Kidney epithelial cell (primary cell): Measurements from ENCODE around the gene ATP6V1C2. TPM values are rescaled to one million over a fixed set of nuclear protein-coding genes. Genes with fewer than 3 reads are reported as not detected.

ENCODE experiments used
- DNase-seq: peaks from one replicate; pipeline ENCODE4 v3.0.0-alpha.2; 2010; ENCODE audit warnings: low read depth
- H3K27me3 ChIP-seq: 2 replicates; pipeline ENCODE4 v1.6.0; 2011; ENCODE audit warnings: low read length; ENCODE audit not compliant: control insufficient read depth, insufficient read depth
- H3K36me3 ChIP-seq: 2 replicates; pipeline ENCODE4 v1.5.1; 2011; ENCODE audit warnings: low read length; ENCODE audit not compliant: control insufficient read depth, insufficient read depth
- H3K4me3 ChIP-seq: 2 replicates; pipeline ENCODE4 v1.5.1; 2011; ENCODE audit warnings: low read depth, mild to moderate bottlenecking, control low read depth, low read length
- total RNA-seq: library from RNA; depleted of rRNA; stranded (reverse); fragments of >200 nt; gene quantifications from 2 replicates; pipeline ENCODE4 v1.2.3, GENCODE V29; 2015
- TF ChIP-seq, protein P1 (sequence below): IDR thresholded peaks from 2 replicates; pipeline ENCODE4 v1.5.1; 2011; ENCODE audit warnings: mild to moderate bottlenecking, moderate library complexity, low read length, control low read depth, inconsistent platforms; ENCODE audit not compliant: insufficient read depth, poor library complexity, severe bottlenecking

ATP6V1C2 gene
- total RNA-seq, 1 donor from 2014 or later: 0.04 TPM

DNA sequence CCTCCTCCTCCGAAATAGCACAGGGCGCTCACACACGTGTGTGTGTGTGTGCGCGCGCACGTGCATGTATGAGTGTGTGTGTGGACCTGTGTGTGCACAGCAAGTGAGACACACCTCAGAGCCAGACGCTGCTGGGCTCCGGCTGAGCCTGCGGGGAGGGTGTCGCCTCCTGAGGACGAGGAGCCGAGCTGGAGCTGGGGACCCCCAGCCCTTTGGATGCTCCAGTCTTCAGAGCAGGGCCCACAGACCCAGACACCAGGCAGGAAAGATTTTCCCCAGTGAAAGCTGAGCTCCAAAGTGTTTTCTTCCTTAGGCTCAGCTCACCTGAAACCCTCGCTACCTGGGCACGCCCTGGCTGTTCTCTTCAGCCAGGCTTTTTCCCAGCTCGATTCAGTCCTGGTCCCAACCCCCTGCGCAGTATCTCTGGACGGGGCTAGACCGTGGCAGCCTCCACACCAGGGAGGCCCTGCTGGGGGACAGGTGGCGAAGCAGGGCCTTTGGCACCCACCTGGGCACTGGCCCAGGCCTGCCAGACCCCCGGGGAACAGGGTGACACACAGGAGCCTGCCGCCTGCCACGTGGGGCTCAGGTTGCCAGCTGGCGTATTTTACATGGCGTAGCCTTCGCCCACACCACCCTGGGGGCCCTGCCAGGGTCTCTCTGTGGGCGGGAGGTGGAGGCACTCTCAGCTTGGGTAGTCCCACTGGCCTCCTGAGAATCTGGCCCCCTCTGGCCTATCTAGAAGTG, 55.0 kb downstream of the ATP6V1C2 start:
- no peak for DNase-seq
- TF ChIP-seq, protein P1, sequence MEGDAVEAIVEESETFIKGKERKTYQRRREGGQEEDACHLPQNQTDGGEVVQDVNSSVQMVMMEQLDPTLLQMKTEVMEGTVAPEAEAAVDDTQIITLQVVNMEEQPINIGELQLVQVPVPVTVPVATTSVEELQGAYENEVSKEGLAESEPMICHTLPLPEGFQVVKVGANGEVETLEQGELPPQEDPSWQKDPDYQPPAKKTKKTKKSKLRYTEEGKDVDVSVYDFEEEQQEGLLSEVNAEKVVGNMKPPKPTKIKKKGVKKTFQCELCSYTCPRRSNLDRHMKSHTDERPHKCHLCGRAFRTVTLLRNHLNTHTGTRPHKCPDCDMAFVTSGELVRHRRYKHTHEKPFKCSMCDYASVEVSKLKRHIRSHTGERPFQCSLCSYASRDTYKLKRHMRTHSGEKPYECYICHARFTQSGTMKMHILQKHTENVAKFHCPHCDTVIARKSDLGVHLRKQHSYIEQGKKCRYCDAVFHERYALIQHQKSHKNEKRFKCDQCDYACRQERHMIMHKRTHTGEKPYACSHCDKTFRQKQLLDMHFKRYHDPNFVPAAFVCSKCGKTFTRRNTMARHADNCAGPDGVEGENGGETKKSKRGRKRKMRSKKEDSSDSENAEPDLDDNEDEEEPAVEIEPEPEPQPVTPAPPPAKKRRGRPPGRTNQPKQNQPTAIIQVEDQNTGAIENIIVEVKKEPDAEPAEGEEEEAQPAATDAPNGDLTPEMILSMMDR: no peak
- H3K4me3 ChIP-seq: no peak overlapping the region
- peaks cover under 1% of the 10 kb centered on the region for H3K27me3 ChIP-seq
- H3K36me3 ChIP-seq: no peaks in the 10 kb centered on the region

DNA sequence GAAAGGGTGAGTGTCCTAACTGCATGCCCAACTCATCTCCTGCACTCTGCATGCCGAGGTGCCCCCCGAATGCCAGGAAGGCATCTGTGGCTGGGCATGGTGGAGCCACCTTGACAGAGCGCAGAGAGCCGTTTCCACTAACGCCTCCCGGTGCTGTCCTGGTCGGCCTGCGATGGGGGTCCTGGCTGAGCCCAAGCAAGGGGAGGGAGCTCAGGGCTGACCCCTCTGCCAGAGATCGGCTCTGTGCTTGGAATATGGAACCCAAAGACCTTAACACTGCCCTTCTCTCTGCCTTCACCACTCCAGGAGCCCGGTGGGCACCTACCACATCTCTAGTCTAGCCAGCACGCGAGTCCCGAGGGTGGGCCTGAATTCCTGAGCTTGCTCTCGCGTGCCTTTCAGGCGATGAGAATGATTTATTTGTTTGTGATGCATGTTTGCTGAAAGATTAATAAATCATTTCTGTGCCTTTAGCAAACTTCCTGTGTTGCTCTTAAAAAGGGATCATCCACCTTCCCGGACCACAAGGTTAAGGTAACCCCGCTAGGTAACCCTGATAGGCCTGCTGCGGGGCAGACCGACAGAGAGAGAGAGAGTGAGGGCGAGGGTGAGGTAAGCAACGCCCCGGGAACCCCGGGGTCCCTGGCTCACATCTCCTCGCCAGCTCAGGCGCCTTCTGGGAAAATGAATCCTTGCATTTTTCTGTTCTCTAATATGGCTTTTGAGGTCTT, 55.8 kb downstream of the ATP6V1C2 start:
- TF ChIP-seq, protein P1: no peak
- no peak for DNase-seq
- Histone ChIP-seq H3K4me3 (no peak overlapping the region), H3K36me3 (no peaks in the 10 kb centered on the region), H3K27me3 (no peaks in the 10 kb centered on the region)

DNA sequence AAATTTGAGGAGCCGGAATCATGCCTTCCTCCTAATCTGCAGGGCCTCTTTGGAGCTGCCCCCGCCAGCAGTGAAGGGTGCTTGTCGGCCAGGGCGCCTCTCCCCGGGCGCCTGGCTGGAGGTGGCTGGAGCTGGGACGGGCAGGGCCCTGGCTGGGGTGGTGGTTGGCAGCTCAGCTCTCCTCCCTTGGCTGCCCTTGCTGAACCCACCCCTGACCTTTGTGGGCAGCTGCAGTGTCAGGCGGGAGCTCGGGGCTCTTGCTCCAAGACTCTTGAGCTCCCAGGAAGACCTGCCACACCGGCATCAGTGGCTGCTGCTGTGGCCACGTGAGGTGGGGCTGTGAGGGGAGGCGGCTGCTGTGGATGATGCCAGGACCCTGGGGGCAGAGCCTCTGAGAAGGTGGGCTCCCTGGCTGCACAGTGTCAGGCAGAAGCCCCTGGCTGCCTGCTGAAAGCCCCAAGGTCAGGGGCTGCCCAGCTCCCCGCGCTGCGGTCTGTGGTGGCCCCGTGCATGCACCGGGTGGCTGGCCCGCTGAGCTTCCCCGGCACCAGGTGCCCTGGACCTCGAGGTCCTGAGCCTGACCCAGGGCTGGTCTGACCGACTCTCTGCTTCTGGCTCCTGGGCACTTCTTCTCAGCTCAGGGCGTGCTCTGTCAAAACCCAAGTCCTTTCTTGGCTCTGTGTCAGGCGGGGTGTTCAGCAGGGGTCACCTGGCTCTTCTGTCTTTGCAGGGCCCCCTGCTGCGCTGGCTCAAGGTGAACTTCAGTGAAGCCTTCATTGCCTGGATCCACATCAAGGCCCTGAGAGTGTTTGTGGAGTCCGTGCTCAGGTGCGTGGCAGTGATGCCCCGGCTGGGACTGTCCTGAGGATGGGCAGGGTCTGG, 56.7 kb downstream of the ATP6V1C2 start:
- Histone ChIP-seq H3K4me3 (no peak overlapping the region), H3K36me3 (no peaks in the 10 kb centered on the region), H3K27me3 (no peaks in the 10 kb centered on the region)
- no peak for DNase-seq
- TF ChIP-seq, protein P1: no peak

DNA sequence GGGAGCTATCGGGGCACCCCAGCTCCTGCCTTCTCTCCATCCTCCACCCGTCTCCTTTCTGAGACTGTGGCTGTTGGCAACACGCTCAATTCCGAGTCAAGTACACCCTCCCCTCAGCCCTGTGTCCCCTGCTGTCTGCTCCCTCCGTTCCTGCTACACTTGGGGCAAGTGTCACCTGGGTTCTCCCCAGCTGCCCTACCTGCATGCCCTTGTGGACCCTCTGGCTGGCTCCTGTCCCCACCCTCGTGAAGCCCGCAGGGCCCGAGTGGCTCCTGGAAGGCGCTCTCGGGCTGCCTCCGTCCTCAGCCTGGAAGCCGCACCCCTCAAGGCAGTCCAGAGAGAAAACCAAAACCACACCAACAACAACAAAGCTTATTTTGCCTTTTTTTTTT, 57.3 kb downstream of the ATP6V1C2 start:
- TF ChIP-seq, protein P1: no peak

DNA sequence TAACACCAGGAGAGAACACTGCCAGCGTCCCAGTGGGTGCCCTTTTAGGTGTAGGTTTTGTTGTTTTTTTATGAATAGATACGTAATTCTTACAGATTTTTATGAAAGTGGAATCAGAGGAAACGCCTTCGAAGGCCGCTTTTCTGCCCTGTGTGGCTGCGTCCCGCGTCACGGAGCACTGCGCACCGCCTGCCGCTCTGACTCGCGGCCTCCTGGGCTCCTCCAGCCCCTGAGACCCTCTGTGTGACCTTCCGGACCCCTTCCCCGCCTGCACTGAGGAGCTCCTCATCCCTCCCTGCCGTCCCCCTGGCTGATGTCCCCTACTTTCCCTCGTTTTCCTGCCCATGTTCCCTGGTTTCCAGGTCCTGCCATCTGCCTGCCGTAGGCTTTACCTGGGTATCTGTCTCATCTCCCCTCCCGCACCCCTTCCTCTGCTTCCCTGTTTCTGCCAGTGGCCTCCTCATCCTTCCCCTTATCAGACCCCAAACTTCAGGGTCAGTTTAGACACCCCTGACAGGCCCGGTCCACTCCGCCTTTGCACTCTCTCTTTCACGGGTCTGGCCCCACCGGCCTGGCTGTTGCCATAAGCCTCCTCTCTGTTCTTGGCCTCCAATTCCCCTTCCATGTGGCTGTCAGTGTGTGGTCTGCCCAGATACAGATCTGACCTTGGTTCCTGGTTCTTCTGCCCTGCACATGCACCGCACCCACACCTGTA, 58.5 kb downstream of the ATP6V1C2 start:
- no peak overlapping the region for H3K4me3 ChIP-seq

More for the DNA sequence above, 57.3 kb downstream of the ATP6V1C2 start:
- no peak overlapping the region for H3K4me3 ChIP-seq
- no peaks in the 10 kb centered on the region for H3K27me3 ChIP-seq
- no peaks in the 10 kb centered on the region for H3K36me3 ChIP-seq
- no peak for DNase-seq

More for the DNA sequence above, 58.5 kb downstream of the ATP6V1C2 start:
- DNase-seq: no peak
- no peaks in the 10 kb centered on the region for H3K27me3 ChIP-seq
- TF ChIP-seq, protein P1: no peak
- peaks cover 2% of the 10 kb centered on the region for H3K36me3 ChIP-seq
